Neutrophil (primary cell): ENCODE results near the gene KIF26B.
A peak's percentile ranks its signal among the peaks of the same experiment; 100 is the strongest.

Experiments used
- H3K27ac ChIP-seq: fragments of 200-600 bp; sonication (generic); 2 replicates; pipeline ENCODE4 v1.5.1; 2016; ENCODE audit warnings: mild to moderate bottlenecking, moderate library complexity
- H3K27me3 ChIP-seq: fragments of 200-600 bp; sonication (generic); 2 replicates; pipeline ENCODE4 v1.6.0; 2016; ENCODE audit warnings: mild to moderate bottlenecking
- H3K36me3 ChIP-seq: fragments of 200-600 bp; sonication (generic); 2 replicates; pipeline ENCODE4 v1.5.1; 2017
- H3K4me1 ChIP-seq, 2 experiments: fragments of 200-600 bp in 1 of 2; sonication (generic) in 1 of 2; 1 replicate in 1 of 2; 2 replicates in 1 of 2; pipeline versions ENCODE4 v1.5.1 to v1.6.1; 2013 to 2016; ENCODE audit warnings: low read depth in 1 of 2, low read length in 1 of 2, mild to moderate bottlenecking in 1 of 2, moderate library complexity in 1 of 2; ENCODE audit not compliant: control insufficient read depth in 1 of 2, insufficient read depth in 1 of 2
- H3K4me3 ChIP-seq, 2 experiments: fragments of 200-600 bp in 1 of 2; sonication (generic) in 1 of 2; 1 replicate in 1 of 2; 2 replicates in 1 of 2; pipeline ENCODE4 v1.5.1; 2013 to 2016; ENCODE audit warnings: low read depth in 1 of 2, low read length in 1 of 2, mild to moderate bottlenecking in 1 of 2, moderate library complexity in 1 of 2
- H3K9me3 ChIP-seq: fragments of 200-600 bp; sonication (generic); 2 replicates; pipeline ENCODE4 v1.5.1; 2016
- TF ChIP-seq, protein P1 (sequence below): fragments of 200-600 bp; sonication (generic); IDR thresholded peaks from 2 replicates; pipeline ENCODE4 v1.5.1; 2016; ENCODE audit warnings: antibody characterized with exemption

KIF26B gene

DNA sequence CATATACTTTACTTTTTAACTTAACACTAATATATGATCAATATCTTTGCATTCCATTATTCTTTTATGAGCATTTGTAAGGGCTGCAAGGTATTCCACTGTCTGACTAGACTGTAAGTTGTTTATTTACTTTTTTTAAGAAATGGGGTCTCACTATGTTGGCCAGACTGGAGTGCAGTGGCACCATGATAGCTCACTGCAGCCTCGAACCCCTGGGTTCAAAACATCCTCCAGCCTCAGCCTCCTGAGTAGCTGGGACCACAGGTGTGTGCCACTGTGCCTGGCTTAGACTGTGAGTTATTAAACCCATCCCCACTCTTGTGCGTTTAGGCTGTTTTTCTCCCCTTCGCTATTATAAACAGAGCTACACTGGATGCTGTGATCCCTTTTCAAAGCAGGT, 6.7 kb upstream of the KIF26B start:
- Histone ChIP-seq H3K4me1 (peaks cover 1 to 2% of the 10 kb centered on the region in 2 experiments), H3K27ac (no peak overlapping the region), H3K36me3 (no peaks in the 10 kb centered on the region), H3K27me3 (peaks cover 48% of the 10 kb centered on the region), H3K9me3 (no peaks in the 10 kb centered on the region), H3K4me3 (no peak overlapping the region)
- TF ChIP-seq, protein P1, sequence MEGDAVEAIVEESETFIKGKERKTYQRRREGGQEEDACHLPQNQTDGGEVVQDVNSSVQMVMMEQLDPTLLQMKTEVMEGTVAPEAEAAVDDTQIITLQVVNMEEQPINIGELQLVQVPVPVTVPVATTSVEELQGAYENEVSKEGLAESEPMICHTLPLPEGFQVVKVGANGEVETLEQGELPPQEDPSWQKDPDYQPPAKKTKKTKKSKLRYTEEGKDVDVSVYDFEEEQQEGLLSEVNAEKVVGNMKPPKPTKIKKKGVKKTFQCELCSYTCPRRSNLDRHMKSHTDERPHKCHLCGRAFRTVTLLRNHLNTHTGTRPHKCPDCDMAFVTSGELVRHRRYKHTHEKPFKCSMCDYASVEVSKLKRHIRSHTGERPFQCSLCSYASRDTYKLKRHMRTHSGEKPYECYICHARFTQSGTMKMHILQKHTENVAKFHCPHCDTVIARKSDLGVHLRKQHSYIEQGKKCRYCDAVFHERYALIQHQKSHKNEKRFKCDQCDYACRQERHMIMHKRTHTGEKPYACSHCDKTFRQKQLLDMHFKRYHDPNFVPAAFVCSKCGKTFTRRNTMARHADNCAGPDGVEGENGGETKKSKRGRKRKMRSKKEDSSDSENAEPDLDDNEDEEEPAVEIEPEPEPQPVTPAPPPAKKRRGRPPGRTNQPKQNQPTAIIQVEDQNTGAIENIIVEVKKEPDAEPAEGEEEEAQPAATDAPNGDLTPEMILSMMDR = no peak

DNA sequence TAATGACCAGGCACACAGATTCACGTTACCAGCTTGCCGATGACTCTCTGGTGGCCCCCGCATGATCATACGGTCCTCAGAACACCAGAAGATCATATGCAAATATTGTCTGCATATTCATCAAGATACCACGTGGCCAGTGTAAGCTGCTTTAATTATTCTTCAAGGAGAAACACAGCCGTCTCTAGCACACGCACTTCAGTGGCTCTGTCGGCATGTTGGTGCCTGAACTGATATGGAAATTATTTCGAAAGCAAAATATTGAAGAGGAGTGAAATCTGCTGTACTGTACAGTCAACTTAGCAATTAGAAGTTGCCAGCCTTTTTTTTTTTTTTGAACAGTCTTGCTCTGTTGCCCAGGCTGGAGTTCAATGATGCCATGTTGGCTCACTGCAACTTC, 5.9 kb upstream of the KIF26B start:
- Histone ChIP-seq H3K27me3 (peaks cover 56% of the 10 kb centered on the region), H3K9me3 (no peaks in the 10 kb centered on the region), H3K4me3 (no peak overlapping the region), H3K4me1 (peaks cover 9 to 10% of the 10 kb centered on the region in 2 experiments), H3K36me3 (no peaks in the 10 kb centered on the region), H3K27ac (no peak overlapping the region)
- TF ChIP-seq, protein P1 = no peak

DNA sequence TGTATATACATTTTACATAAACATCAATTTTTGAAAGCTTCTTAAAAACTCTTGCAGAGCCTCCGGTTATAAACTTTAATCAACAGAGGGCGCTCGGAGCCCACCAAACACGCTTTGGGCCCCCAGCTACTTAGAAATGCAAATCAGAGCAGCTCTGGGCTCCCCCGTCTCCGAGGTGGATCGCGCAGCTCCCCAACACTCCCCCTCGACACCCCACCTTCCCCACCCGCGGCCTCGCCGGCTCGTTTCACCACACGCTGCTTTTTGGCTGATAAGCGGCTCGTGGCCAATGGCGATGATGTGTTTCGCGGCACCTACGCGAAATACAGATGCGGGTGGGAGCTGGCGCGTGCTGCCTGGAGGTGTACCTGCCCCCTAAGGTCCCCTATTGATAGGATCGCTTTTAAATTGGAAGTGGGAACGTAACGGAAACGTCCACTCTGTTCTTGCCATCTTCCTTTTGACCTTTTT, 1.7 kb upstream of the KIF26B start:
- Histone ChIP-seq H3K9me3 (no peaks in the 10 kb centered on the region), H3K4me1 (peaks cover 40 to 43% of the 10 kb centered on the region in 2 experiments), H3K4me3 (peak overlapping the region; percentile 30 to 64), H3K27ac (no peak overlapping the region), H3K27me3 (peaks cover 92% of the 10 kb centered on the region), H3K36me3 (no peaks in the 10 kb centered on the region)
- TF ChIP-seq, protein P1 = no peak

DNA sequence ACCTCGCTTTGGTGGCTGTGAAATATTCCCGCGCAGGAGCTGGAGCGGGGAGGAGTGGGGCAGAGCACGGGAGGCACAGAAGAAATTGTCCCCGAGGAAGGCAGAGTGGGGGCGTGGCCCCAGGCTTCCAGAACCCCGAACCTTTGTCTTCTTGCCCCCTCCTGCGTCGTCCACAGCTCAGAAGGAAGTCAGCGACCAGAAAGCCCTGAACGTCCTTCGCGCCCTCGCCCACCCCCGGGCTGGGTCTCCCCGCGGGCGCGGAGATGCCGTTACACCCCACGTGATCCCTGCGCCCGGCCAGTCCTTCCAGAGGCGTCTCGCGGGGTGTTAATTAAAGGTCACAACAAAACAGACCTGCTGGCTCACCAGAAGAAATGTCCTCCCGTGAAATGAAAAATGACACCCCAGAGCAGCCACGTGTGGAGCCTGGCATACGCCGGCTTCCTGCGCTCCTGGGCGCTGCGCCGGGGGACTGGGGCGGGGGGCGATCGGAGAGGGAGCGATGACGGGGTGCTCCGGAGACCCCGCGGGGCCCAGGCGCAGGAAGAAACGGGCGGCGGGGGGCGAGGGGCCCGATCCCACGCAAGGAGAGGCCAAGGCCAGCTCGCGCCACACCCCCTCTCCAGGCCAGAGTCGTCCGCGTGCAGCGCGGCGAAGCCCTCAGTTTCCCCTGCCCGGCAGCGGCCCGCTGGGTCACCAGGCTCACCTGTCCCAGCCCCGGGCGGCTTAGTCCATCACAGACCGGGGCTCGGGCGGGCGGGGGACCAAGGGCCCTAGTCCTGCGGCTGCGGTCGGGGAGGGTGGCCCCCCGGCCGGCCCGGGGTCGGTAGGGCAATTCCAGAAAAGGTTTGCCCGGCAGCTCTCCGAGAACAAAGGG, 995 bp upstream of the KIF26B start:
- H3K9me3 ChIP-seq = no peaks in the 10 kb centered on the region
- peaks cover 40 to 43% of the 10 kb centered on the region in 2 experiments for H3K4me1 ChIP-seq
- no peaks in the 10 kb centered on the region for H3K36me3 ChIP-seq
- H3K27ac ChIP-seq = no peak overlapping the region
- peak overlapping the region; percentile 30 to 64 for H3K4me3 ChIP-seq
- TF ChIP-seq, protein P1 = no peak
- H3K27me3 ChIP-seq = peaks cover 96% of the 10 kb centered on the region

DNA sequence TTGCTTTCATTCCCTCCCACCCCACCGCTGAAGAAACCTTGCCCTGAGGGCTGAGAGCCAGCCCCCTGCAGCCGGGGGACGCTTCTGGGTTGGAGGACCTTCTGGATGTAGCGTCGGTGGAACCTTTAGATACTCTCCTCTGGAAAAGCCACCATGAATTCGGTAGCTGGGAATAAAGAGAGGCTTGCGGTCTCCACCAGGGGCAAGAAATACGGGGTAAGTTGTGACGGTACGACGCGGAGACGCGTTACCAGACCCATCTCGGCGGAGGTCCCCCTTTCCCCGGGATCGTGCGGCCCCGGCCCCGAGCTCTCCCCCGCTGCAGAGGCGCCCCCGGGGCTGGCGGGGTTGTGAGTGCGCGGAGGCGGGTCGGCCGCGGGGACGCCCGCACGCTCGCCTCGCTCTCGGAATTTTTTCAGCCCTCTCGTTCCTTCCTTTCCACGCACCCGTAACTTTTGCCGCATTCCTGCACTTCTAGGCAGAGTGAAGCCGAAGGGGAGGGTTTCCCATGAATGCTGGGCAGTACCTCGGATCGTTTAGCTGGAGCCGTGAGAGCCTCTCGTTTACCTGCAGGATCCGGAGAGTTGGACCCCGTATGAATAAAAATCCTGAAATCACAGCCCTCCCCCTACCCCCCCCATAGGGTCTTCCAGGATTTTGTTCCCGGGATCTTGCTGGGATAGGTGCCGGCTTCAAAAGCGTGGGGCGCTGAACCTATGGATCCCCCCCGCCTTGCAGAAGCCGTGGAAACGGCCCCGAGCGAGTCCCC, 671 bp downstream of the KIF26B start:
- TF ChIP-seq, protein P1 = no peak
- Histone ChIP-seq H3K27ac (no peak overlapping the region), H3K9me3 (no peaks in the 10 kb centered on the region), H3K4me1 (peaks cover 40 to 43% of the 10 kb centered on the region in 2 experiments), H3K4me3 (peak overlapping the region; percentile 30 to 64), H3K27me3 (peaks cover 100% of the 10 kb centered on the region), H3K36me3 (no peaks in the 10 kb centered on the region)
